SU-DHL-6 (cell line): ENCODE measurements around the gene NELFB.
"Not testable (repeated sequence)": the region's sequence is repeated elsewhere in the genome, so short reads cannot be mapped to it uniquely, and the experiment has no call there.

Experiments used
- H2AFZ ChIP-seq: fragments of 200-600 bp; sonication (generic); 2 replicates; pipeline ENCODE4 v1.6.1; 2014; ENCODE audit warnings: low read depth, mild to moderate bottlenecking, moderate library complexity, mixed read lengths, antibody characterized with exemption, low read length; ENCODE audit not compliant: severe bottlenecking
- H3F3A ChIP-seq: fragments of 200-600 bp; shearing (Covaris generic); 2 replicates; pipeline ENCODE4 v1.6.0; 2016; ENCODE audit warnings: antibody characterized with exemption, mild to moderate bottlenecking; ENCODE audit not compliant: insufficient read depth
- H3K27ac ChIP-seq: fragments of 200-600 bp; sonication (generic); 2 replicates; pipeline ENCODE4 v1.5.1; 2016; ENCODE audit warnings: low read depth, mild to moderate bottlenecking, low read length, moderate library complexity, mixed read lengths
- H3K27me3 ChIP-seq: fragments of 200-600 bp; sonication (generic), shearing (Covaris generic); 2 replicates; pipeline ENCODE4 v1.6.0; 2014; ENCODE audit warnings: mild to moderate bottlenecking, low read length
- H3K36me3 ChIP-seq: fragments of 200-600 bp; sonication (generic); 2 replicates; pipeline ENCODE4 v1.6.1; 2014; ENCODE audit warnings: mild to moderate bottlenecking, low read length, mixed read lengths
- H3K4me2 ChIP-seq: fragments of 300-600, 200-600 bp; shearing (Covaris generic), sonication (generic); 2 replicates; pipeline ENCODE4 v1.6.0; 2014; ENCODE audit warnings: low read length, low read depth, mild to moderate bottlenecking; ENCODE audit not compliant: poor library complexity, severe bottlenecking
- H3K4me3 ChIP-seq: fragments of 200-600 bp; sonication (generic); 2 replicates; pipeline ENCODE4 v1.5.1; 2014; ENCODE audit warnings: antibody characterized with exemption, low read length, mild to moderate bottlenecking, mixed read lengths; ENCODE audit not compliant: insufficient read depth, poor library complexity, severe bottlenecking
- H3K79me2 ChIP-seq: fragments of 200-600 bp; sonication (generic); 2 replicates; pipeline ENCODE4 v1.6.1; 2014; ENCODE audit warnings: mild to moderate bottlenecking, low read length, moderate library complexity; ENCODE audit not compliant: insufficient read depth
- H3K9ac ChIP-seq: fragments of 200-600 bp; sonication (generic); 2 replicates; pipeline ENCODE4 v1.7.0; 2014; ENCODE audit warnings: mild to moderate bottlenecking, low read length
- H3K9me2 ChIP-seq: fragments of 200-600 bp; sonication (generic); replicated peaks from 2 replicates; pipeline ENCODE4 v1.6.1; 2014; ENCODE audit warnings: low read length; ENCODE audit not compliant: insufficient read depth
- H3K9me3 ChIP-seq: fragments of 200-600 bp; sonication (generic); 2 replicates; pipeline ENCODE4 v1.6.1; 2014; ENCODE audit warnings: low read length, mixed read lengths; ENCODE audit not compliant: insufficient read depth
- H4K20me1 ChIP-seq: fragments of 200-600 bp; sonication (generic); 2 replicates; pipeline ENCODE4 v1.6.1; 2014; ENCODE audit warnings: low read depth, mild to moderate bottlenecking, antibody characterized with exemption, low read length, moderate library complexity, mixed read lengths
- EZH2phosphoT487 ChIP-seq: fragments of 200-600 bp; sonication (generic), shearing (Covaris generic); conservative IDR thresholded peaks from 2 replicates; pipeline ENCODE4 v1.6.1; 2018; ENCODE audit warnings: mild to moderate bottlenecking, antibody characterized with exemption, low read length, moderate library complexity, mixed read lengths
- TF ChIP-seq, protein P1 (sequence below): fragments of 200-600 bp; sonication (generic); IDR thresholded peaks from one replicate; pipeline ENCODE4 v1.5.1; 2017; ENCODE audit warnings: antibody characterized with exemption, mild to moderate bottlenecking, low read length, moderate library complexity; ENCODE audit not compliant: insufficient read depth, poor library complexity, severe bottlenecking

NELFB gene

DNA sequence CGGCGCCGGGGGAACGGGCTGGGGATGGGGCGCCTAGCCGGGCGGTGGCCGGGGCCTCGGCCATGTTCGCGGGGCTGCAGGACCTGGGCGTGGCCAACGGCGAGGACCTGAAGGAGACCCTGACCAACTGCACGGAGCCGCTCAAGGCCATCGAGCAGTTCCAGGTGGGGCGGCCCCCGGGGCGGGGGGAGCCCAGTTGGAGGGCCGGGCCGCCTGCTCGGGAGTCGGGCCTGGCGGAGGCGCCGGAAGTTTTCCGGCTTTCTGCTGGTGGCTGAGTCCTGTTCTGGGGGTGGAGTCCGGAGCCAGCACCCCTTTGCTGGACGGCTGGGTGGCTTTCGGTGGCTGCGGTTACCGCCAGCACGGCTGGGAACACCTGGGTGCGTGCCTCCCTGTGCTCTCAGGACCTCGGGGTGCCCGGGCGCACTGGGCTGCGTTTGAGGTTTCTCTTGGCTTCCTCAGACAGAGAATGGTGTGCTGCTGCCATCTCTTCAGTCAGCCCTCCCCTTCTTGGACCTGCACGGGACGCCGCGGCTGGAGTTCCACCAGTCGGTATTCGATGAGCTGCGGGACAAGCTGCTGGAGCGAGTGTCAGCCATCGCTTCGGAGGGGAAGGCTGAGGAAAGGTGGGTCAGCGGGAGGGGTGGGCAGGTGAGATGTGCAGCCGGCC is 454 bp downstream of the NELFB start:
- TF ChIP-seq EZH2phosphoT487: no peak
- TF ChIP-seq, protein P1, sequence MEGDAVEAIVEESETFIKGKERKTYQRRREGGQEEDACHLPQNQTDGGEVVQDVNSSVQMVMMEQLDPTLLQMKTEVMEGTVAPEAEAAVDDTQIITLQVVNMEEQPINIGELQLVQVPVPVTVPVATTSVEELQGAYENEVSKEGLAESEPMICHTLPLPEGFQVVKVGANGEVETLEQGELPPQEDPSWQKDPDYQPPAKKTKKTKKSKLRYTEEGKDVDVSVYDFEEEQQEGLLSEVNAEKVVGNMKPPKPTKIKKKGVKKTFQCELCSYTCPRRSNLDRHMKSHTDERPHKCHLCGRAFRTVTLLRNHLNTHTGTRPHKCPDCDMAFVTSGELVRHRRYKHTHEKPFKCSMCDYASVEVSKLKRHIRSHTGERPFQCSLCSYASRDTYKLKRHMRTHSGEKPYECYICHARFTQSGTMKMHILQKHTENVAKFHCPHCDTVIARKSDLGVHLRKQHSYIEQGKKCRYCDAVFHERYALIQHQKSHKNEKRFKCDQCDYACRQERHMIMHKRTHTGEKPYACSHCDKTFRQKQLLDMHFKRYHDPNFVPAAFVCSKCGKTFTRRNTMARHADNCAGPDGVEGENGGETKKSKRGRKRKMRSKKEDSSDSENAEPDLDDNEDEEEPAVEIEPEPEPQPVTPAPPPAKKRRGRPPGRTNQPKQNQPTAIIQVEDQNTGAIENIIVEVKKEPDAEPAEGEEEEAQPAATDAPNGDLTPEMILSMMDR: no peak
- Histone ChIP-seq H3K9me3 (no peaks in the 10 kb centered on the region), H3K27ac (peak overlapping the region; percentile 69), H3F3A (no peaks in the 10 kb centered on the region), H2AFZ (peak overlapping the region; percentile 84), H3K79me2 (peaks cover 15% of the 10 kb centered on the region), H3K4me3 (peak overlapping the region; percentile 99), H4K20me1 (no peaks in the 10 kb centered on the region), H3K4me2 (peak overlapping the region; percentile 96), H3K9me2 (no peaks in the 10 kb centered on the region), H3K9ac (peak overlapping the region; percentile 100), H3K36me3 (no peaks in the 10 kb centered on the region), H3K27me3 (no peaks in the 10 kb centered on the region)

DNA sequence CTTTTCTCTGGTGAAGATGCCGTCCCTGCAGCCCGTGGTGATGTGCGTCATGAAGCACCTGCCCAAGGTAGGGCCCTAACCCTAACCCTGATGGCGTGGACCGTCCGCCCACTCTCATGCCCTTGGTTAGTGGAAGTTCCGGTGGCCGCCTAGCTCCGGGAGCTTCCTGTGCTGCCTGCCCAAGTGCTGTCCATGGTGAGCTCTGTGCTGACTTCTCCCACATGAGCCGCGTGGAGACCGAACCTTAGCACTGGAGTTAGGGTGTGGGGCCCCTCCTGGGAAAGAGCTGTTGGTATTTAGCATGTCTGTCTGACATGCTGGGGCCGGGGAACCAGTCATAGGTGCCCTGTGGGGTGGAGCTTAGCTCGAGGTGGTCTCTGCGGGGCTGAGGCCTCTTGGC is 1.2 kb downstream of the NELFB start:
- Histone ChIP-seq H3K9me2 (no peaks in the 10 kb centered on the region), H3K4me2 (peak overlapping the region; percentile 96), H3K9me3 (no peaks in the 10 kb centered on the region), H4K20me1 (no peaks in the 10 kb centered on the region), H3K9ac (peak overlapping the region; percentile 100), H3K27ac (no peak overlapping the region), H3K79me2 (peaks cover 15% of the 10 kb centered on the region), H2AFZ (no peak overlapping the region), H3K27me3 (no peaks in the 10 kb centered on the region), H3F3A (no peaks in the 10 kb centered on the region), H3K36me3 (no peaks in the 10 kb centered on the region), H3K4me3 (peak overlapping the region; percentile 99)
- no peak for TF ChIP-seq EZH2phosphoT487
- TF ChIP-seq, protein P1: no peak

DNA sequence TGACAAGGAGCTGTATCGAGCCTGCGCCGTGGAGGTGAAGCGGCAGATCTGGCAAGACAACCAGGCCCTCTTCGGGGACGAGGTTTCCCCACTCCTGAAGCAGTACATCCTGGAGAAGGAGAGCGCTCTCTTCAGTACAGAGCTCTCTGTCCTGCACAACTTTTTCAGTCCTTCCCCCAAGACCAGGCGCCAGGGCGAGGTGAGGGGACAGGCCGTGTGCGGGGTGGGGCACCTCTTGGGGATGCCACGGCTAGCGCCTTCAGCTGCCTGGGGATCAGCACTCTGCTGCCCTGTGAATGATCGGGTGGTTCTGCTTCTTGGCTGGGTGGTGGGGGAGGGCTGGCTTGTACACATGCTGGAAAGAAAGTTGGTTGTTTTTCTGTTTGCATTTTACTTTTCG is 1.7 kb downstream of the NELFB start:
- no peak overlapping the region for H3K9ac ChIP-seq
- no peak overlapping the region for H2AFZ ChIP-seq
- H3K79me2 ChIP-seq: peaks cover 15% of the 10 kb centered on the region
- no peak overlapping the region for H3K4me3 ChIP-seq
- H3K27me3 ChIP-seq: no peaks in the 10 kb centered on the region
- no peaks in the 10 kb centered on the region for H3K9me3 ChIP-seq
- no peak overlapping the region for H3K4me2 ChIP-seq
- H3K36me3 ChIP-seq: no peaks in the 10 kb centered on the region
- TF ChIP-seq EZH2phosphoT487: no peak
- TF ChIP-seq, protein P1: no peak
- H3K27ac ChIP-seq: no peak overlapping the region
- no peaks in the 10 kb centered on the region for H3F3A ChIP-seq
- H3K9me2 ChIP-seq: no peaks in the 10 kb centered on the region
- H4K20me1 ChIP-seq: no peaks in the 10 kb centered on the region

DNA sequence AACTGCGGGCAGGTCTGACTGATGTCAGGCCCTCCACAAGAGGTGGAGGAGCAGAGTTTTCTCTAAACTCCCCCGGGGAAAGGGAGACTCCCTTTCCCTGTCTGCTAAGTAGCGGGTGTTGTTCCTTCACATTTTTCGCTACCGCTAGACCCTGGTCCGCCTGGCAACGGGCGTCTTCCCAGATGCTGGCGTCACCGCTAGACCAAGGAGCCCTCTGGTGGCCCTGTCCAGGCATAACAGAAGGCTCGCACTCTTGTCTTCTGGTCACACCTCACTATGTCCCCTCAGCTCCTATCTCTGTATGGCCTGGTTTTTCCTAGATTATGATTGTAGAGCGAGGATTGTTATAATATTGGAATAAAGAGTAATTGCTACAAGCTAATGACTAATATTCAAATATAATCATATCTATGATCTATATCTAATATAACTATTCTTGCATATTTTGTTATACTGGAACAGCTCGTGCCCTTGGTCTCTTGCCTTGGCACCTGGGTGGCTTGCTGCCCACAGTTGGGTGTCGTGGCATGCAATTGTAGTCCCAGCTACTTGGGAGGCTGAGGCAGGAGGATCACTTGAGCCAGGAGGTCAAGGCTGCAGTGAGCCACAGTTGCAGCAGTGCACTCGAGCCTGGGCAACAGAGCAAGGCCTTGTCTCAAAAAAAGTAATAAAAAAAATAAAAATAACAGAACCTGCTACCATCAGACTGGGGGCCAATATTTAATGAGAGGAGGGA is 7.2 kb downstream of the NELFB start:
- not testable (repeated sequence) for H3K27ac ChIP-seq, H3K4me3 ChIP-seq, H3K9me2 ChIP-seq, H4K20me1 ChIP-seq, H3K36me3 ChIP-seq, H3K9me3 ChIP-seq, H3K9ac ChIP-seq, H2AFZ ChIP-seq, H3F3A ChIP-seq, H3K79me2 ChIP-seq, H3K4me2 ChIP-seq, H3K27me3 ChIP-seq
